ENCODE results near the gene PKP1. TPM values are rescaled to one million over a fixed set of nuclear protein-coding genes. Genes with fewer than 3 reads are reported as not detected.

PKP1 gene
- total and polyA plus RNA-seq, 2 experiments from 2014 or later = 0.19 to 0.83 TPM

DNA sequence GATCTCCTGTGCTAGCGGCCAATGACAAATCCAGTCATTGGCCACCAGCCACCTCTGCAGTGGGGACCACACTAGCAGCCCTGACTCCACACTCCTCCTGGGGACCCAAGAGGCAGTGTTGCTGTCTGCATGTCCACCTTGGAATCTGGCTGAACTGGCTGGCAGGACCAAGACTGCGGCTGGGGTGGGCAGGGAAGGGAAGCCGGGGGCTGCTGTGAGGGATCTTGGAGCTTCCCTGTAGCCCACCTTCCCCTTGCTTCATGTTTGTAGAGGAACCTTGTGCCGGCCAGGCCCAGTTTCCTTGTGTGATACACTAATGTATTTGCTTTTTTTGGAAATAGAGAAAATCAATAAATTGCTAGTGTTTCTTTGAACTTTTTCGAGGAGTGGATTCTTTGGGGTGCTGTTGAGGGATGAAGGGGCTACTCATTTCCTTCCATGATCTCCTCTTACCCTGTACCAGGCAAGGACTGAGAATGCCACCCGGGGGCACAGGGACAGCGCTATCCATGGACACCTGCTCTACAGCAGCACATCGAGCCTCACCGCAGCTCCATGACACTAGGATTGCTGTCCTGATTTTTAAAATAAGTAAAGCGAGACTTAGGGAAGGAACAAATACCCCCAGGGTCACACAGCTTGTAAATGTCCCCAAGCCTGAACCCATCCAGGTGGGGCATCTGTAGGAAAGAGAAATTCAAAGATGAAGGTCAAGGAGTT is 49.5 kb downstream of the PKP1 start:
- H3K9me2 ChIP-seq (ENCODE audit: insufficient read depth) = no peaks in the 10 kb centered on the region
- peaks cover 3% of the 10 kb centered on the region for H3K27me3 Mint-ChIP-seq (ENCODE audit: insufficient read depth, low read depth, poor library complexity)
- H3K27ac ChIP-seq (ENCODE audit: low read depth) = no peak overlapping the region

More for the DNA sequence above, 49.5 kb downstream of the PKP1 start:
- Mint-ChIP-seq H3K4me1 (no peaks in the 10 kb centered on the region), H3K4me3 (no peak overlapping the region), H3K36me3 (ENCODE audit: low read depth) (no peaks in the 10 kb centered on the region), H3K27ac (no peak overlapping the region), H3K9me3 (no peaks in the 10 kb centered on the region)
- Histone ChIP-seq H2AFZ (no peak overlapping the region), H3K79me2 (replicated peaks; ENCODE audit: insufficient read depth) (no peaks in the 10 kb centered on the region), H3K4me1 (ENCODE audit: insufficient read depth) (no peaks in the 10 kb centered on the region), H3K27me3 (ENCODE audit: insufficient read depth) (no peaks in the 10 kb centered on the region), H4K20me1 (replicated peaks; ENCODE audit: insufficient read depth) (no peaks in the 10 kb centered on the region), H3K4me2 (no peak overlapping the region), H3K4me3 (no peak overlapping the region), H3K36me3 (ENCODE audit: insufficient read depth) (no peaks in the 10 kb centered on the region), H3F3A (replicated peaks; ENCODE audit: low read depth) (no peaks in the 10 kb centered on the region)
- TF ChIP-seq CREB1 (CRISPR knock-in tag; IDR thresholded peaks at IDR 0.05; ENCODE audit: low read depth) (no peak), STAT1 (IDR thresholded peaks at IDR 0.05; ENCODE audit: unreplicated experiment) (no peak), EZH2 (IDR thresholded peaks at IDR 0.05; ENCODE audit: low read depth, unreplicated experiment) (no peak), NANOG (IDR thresholded peaks at IDR 0.05; ENCODE audit: borderline replicate concordance) (no peak), JUNB (IDR thresholded peaks at IDR 0.05; ENCODE audit: unreplicated experiment) (no peak), EZH2phosphoT487 (IDR thresholded peaks at IDR 0.05; ENCODE audit: unreplicated experiment) (no peak), POLR2AphosphoS5 (IDR thresholded peaks at IDR 0.05; ENCODE audit: low read depth) (no peak), ZNF331 (CRISPR knock-in tag; IDR thresholded peaks at IDR 0.05; ENCODE audit: low read depth) (no peak), ZNF114 (CRISPR knock-in tag; IDR thresholded peaks at IDR 0.05) (no peak)
- TF ChIP-seq, protein P1, sequence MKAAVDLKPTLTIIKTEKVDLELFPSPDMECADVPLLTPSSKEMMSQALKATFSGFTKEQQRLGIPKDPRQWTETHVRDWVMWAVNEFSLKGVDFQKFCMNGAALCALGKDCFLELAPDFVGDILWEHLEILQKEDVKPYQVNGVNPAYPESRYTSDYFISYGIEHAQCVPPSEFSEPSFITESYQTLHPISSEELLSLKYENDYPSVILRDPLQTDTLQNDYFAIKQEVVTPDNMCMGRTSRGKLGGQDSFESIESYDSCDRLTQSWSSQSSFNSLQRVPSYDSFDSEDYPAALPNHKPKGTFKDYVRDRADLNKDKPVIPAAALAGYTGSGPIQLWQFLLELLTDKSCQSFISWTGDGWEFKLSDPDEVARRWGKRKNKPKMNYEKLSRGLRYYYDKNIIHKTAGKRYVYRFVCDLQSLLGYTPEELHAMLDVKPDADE (IDR thresholded peaks at IDR 0.05) = no peak
- TF ChIP-seq, protein P2, sequence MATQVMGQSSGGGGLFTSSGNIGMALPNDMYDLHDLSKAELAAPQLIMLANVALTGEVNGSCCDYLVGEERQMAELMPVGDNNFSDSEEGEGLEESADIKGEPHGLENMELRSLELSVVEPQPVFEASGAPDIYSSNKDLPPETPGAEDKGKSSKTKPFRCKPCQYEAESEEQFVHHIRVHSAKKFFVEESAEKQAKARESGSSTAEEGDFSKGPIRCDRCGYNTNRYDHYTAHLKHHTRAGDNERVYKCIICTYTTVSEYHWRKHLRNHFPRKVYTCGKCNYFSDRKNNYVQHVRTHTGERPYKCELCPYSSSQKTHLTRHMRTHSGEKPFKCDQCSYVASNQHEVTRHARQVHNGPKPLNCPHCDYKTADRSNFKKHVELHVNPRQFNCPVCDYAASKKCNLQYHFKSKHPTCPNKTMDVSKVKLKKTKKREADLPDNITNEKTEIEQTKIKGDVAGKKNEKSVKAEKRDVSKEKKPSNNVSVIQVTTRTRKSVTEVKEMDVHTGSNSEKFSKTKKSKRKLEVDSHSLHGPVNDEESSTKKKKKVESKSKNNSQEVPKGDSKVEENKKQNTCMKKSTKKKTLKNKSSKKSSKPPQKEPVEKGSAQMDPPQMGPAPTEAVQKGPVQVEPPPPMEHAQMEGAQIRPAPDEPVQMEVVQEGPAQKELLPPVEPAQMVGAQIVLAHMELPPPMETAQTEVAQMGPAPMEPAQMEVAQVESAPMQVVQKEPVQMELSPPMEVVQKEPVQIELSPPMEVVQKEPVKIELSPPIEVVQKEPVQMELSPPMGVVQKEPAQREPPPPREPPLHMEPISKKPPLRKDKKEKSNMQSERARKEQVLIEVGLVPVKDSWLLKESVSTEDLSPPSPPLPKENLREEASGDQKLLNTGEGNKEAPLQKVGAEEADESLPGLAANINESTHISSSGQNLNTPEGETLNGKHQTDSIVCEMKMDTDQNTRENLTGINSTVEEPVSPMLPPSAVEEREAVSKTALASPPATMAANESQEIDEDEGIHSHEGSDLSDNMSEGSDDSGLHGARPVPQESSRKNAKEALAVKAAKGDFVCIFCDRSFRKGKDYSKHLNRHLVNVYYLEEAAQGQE (IDR thresholded peaks at IDR 0.05; ENCODE audit: unreplicated experiment) = no peak
- TF ChIP-seq, protein P3, sequence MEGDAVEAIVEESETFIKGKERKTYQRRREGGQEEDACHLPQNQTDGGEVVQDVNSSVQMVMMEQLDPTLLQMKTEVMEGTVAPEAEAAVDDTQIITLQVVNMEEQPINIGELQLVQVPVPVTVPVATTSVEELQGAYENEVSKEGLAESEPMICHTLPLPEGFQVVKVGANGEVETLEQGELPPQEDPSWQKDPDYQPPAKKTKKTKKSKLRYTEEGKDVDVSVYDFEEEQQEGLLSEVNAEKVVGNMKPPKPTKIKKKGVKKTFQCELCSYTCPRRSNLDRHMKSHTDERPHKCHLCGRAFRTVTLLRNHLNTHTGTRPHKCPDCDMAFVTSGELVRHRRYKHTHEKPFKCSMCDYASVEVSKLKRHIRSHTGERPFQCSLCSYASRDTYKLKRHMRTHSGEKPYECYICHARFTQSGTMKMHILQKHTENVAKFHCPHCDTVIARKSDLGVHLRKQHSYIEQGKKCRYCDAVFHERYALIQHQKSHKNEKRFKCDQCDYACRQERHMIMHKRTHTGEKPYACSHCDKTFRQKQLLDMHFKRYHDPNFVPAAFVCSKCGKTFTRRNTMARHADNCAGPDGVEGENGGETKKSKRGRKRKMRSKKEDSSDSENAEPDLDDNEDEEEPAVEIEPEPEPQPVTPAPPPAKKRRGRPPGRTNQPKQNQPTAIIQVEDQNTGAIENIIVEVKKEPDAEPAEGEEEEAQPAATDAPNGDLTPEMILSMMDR (conservative IDR thresholded peaks at IDR 0.05; ENCODE audit: low read depth in 2 of 2) = no peak
- TF ChIP-seq, protein P4, sequence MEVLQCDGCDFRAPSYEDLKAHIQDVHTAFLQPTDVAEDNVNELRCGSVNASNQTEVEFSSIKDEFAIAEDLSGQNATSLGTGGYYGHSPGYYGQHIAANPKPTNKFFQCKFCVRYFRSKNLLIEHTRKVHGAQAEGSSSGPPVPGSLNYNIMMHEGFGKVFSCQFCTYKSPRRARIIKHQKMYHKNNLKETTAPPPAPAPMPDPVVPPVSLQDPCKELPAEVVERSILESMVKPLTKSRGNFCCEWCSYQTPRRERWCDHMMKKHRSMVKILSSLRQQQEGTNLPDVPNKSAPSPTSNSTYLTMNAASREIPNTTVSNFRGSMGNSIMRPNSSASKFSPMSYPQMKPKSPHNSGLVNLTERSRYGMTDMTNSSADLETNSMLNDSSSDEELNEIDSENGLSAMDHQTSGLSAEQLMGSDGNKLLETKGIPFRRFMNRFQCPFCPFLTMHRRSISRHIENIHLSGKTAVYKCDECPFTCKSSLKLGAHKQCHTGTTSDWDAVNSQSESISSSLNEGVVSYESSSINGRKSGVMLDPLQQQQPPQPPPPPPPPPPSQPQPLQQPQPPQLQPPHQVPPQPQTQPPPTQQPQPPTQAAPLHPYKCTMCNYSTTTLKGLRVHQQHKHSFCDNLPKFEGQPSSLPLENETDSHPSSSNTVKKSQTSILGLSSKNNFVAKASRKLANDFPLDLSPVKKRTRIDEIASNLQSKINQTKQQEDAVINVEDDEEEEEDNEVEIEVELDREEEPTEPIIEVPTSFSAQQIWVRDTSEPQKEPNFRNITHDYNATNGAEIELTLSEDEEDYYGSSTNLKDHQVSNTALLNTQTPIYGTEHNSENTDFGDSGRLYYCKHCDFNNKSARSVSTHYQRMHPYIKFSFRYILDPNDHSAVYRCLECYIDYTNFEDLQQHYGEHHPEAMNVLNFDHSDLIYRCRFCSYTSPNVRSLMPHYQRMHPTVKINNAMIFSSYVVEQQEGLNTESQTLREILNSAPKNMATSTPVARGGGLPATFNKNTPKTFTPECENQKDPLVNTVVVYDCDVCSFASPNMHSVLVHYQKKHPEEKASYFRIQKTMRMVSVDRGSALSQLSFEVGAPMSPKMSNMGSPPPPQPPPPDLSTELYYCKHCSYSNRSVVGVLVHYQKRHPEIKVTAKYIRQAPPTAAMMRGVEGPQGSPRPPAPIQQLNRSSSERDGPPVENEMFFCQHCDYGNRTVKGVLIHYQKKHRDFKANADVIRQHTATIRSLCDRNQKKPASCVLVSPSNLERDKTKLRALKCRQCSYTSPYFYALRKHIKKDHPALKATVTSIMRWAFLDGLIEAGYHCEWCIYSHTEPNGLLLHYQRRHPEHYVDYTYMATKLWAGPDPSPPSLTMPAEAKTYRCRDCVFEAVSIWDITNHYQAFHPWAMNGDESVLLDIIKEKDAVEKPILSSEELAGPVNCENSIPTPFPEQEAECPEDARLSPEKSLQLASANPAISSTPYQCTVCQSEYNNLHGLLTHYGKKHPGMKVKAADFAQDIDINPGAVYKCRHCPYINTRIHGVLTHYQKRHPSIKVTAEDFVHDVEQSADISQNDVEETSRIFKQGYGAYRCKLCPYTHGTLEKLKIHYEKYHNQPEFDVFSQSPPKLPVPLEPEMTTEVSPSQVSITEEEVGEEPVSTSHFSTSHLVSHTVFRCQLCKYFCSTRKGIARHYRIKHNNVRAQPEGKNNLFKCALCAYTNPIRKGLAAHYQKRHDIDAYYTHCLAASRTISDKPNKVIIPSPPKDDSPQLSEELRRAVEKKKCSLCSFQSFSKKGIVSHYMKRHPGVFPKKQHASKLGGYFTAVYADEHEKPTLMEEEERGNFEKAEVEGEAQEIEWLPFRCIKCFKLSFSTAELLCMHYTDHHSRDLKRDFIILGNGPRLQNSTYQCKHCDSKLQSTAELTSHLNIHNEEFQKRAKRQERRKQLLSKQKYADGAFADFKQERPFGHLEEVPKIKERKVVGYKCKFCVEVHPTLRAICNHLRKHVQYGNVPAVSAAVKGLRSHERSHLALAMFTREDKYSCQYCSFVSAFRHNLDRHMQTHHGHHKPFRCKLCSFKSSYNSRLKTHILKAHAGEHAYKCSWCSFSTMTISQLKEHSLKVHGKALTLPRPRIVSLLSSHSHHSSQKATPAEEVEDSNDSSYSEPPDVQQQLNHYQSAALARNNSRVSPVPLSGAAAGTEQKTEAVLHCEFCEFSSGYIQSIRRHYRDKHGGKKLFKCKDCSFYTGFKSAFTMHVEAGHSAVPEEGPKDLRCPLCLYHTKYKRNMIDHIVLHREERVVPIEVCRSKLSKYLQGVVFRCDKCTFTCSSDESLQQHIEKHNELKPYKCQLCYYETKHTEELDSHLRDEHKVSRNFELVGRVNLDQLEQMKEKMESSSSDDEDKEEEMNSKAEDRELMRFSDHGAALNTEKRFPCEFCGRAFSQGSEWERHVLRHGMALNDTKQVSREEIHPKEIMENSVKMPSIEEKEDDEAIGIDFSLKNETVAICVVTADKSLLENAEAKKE (CRISPR knock-in tag; IDR thresholded peaks at IDR 0.05) = no peak
- no peak for DNase-seq (ENCODE audit: low spot score)
- no peak for ATAC-seq
